K562 (cell line): ENCODE data around the gene RAB6B. TPM values are rescaled to one million over a fixed set of nuclear protein-coding genes. Genes with fewer than 3 reads are reported as not detected.

Source experiments
- ARHGAP35 ChIP-seq: fragments of 450-650 bp; IDR thresholded peaks from 2 replicates; pipeline ENCODE4 v1.6.1; 2018; ENCODE audit not compliant: partially characterized antibody
- FOXJ2 ChIP-seq: fragments of 200-800 bp; sonication (Bioruptor generic); IDR thresholded peaks from 2 replicates; pipeline ENCODE4 v1.6.1; 2016; ENCODE audit warnings: missing genetic modification characterization, missing compliant biosample characterization
- FOXO4 ChIP-seq: fragments of 450-650 bp; formaldehyde crosslinking; IDR thresholded peaks from 2 replicates; pipeline ENCODE4 v1.4.0; 2020; ENCODE audit warnings: mild to moderate bottlenecking, moderate library complexity
- MLLT1 ChIP-seq, 2 experiments: fragments of 450-650 bp; IDR thresholded peaks; 2 replicates each; pipeline ENCODE4 v1.6.1; 2016
- NRF1 ChIP-seq, 2 experiments: fragments of 450-650 bp; IDR thresholded peaks in 1 of 2; conservative IDR thresholded peaks in 1 of 2; 2 replicates each; pipeline ENCODE4 v1.6.1; 2014; ENCODE audit warnings: mild to moderate bottlenecking in 2 of 2
- PRDM10 ChIP-seq: fragments of 450-650 bp; IDR thresholded peaks from 2 replicates; pipeline ENCODE4 v1.6.1; 2018; ENCODE audit not compliant: partially characterized antibody
- RERE ChIP-seq: sonication (generic); formaldehyde crosslinking; IDR thresholded peaks from 2 replicates; pipeline ENCODE4 v1.8.0; 2023; ENCODE audit warnings: missing genetic modification reagents, mild to moderate bottlenecking, borderline replicate concordance
- RFX1 ChIP-seq: fragments of 450-650 bp; IDR thresholded peaks from 2 replicates; pipeline ENCODE4 v1.6.1; 2016; ENCODE audit warnings: mild to moderate bottlenecking, moderate library complexity
- SMAD1 ChIP-seq: fragments of 150-350 bp; IDR thresholded peaks from 2 replicates; pipeline ENCODE4 v1.6.1; 2014; ENCODE audit warnings: low read length, low read depth; ENCODE audit not compliant: partially characterized antibody
- polyA plus RNA-seq, 8 experiments: library from polyadenylated mRNA; depleted of rRNA in 4 of 8; stranded (reverse) in 5 of 8; unstranded in 3 of 8; fragments of >200 nt; fragmentation: Nextera tagmentation in 2 of 8; fragmentation: Illumina TruSeq in 1 of 8; extraction: Ambion mirVana in 2 of 8; extraction: Trizol in 1 of 8; gene quantifications; 2 replicates each; pipeline versions ENCODE4 v1.2.1 to v1.2.3, GENCODE V29; 2011 to 2014; ENCODE audit warnings: inconsistent platforms in 1 of 8, missing spikeins in 1 of 8
- total RNA-seq, 7 experiments: library from RNA; depleted of rRNA in 6 of 7; stranded (reverse); fragments of >200 nt in 6 of 7; fragmentation: Illumina TruSeq in 2 of 7; extraction: Trizol in 2 of 7; gene quantifications; 2 replicates each; pipeline versions ENCODE4 v1.2.1 to v1.2.3, GENCODE V29; 2011 to 2021; ENCODE audit warnings: low replicate concordance in 1 of 7

Gene RAB6B
- total and polyA plus RNA-seq, 9 of the 15 experiments (the other 6 are each of a cell fraction or from before 2014, with no cell fraction given), result 0.60 to 18.1 (median 1.5) TPM

GRCh38 chr3:133943639-133944141 lies 48.0 kb upstream of the RAB6B start (continued):
- TF ChIP-seq SMAD1 (no peak), FOXJ2 (tag) (no peak), PRDM10 (no peak), MLLT1 (IDR thresholded peaks at IDR 0.05) (peak in 1 of 2 experiments; percentile 96; a peak in 2 of 4 replicates), NRF1 (conservative IDR thresholded peaks at IDR 0.05 in 1 of 2, IDR thresholded peaks at IDR 0.05 in 1 of 2) (no peak), ARHGAP35 (no peak), RFX1 (no peak), FOXO4 (CRISPR knock-in tag) (no peak), RERE (CRISPR knock-in tag) (no peak)
